ENCODE data around the gene SSX2IP. TPM values are rescaled to one million over a fixed set of nuclear protein-coding genes. Genes with fewer than 3 reads are reported as not detected.

SSX2IP gene
- total RNA-seq, 1 experiment from 2014 or later, result 20.8 TPM

- Mint-ChIP-seq H3K27me3 (ENCODE audit: low read depth) (peaks cover 3% of the 10 kb centered on the region; the same call in 1 of the 2 replicates), H3K4me3 (no peak overlapping the region), H3K27ac (peak overlapping the region; percentile 89), H3K4me1 (peaks cover 7% of the 10 kb centered on the region), H3K36me3 (peaks cover 30% of the 10 kb centered on the region), H3K9me3 (peaks cover 41% of the 10 kb centered on the region)
- ChIA-PET POLR2A (no interaction called here), CTCF (no interaction called here)
- peak; percentile 67 for ATAC-seq
- TF ChIP-seq FOXP1 (CRISPR knock-in tag; IDR thresholded peaks at IDR 0.05; ENCODE audit: borderline replicate concordance) (no peak), ZBTB43 (CRISPR knock-in tag; IDR thresholded peaks at IDR 0.05) (no peak), JUN (CRISPR knock-in tag; IDR thresholded peaks at IDR 0.05) (no peak), PREB (CRISPR knock-in tag; IDR thresholded peaks at IDR 0.05; ENCODE audit: borderline replicate concordance) (no peak), JAZF1 (CRISPR knock-in tag; IDR thresholded peaks at IDR 0.05) (no peak), FOXP4 (CRISPR knock-in tag; IDR thresholded peaks at IDR 0.05) (no peak), STAT6 (CRISPR knock-in tag; conservative IDR thresholded peaks at IDR 0.05; ENCODE audit: low read depth) (no peak), ZNF281 (CRISPR knock-in tag; IDR thresholded peaks at IDR 0.05) (no peak)
- no peak for DNase-seq (ENCODE audit: low spot score)
Measured at GRCh38 chr1:84611796-84612195, 78.5 kb downstream of the SSX2IP start.

- DNase-seq (ENCODE audit: low spot score) (no peak), ATAC-seq (no peak)
- peaks cover 7% of the 10 kb centered on the region for H3K4me1 Mint-ChIP-seq
- peaks cover 48% of the 10 kb centered on the region for H3K9me3 Mint-ChIP-seq
- H3K27me3 Mint-ChIP-seq (ENCODE audit: low read depth), result peaks cover 3% of the 10 kb centered on the region; the same call in 1 of the 2 replicates
- H3K4me3 Mint-ChIP-seq, result no peak overlapping the region
- peaks cover 37% of the 10 kb centered on the region for H3K36me3 Mint-ChIP-seq
- no peak overlapping the region for H3K27ac Mint-ChIP-seq
- ChIA-PET POLR2A (no interaction called here), CTCF (no interaction called here)
- TF ChIP-seq FOXP1 (CRISPR knock-in tag; IDR thresholded peaks at IDR 0.05; ENCODE audit: borderline replicate concordance), result no peak
- no peak for TF ChIP-seq OVOL2 (CRISPR knock-in tag; IDR thresholded peaks at IDR 0.05; ENCODE audit: borderline replicate concordance)
- no peak for TF ChIP-seq TP53 (CRISPR knock-in tag; IDR thresholded peaks at IDR 0.05)
- no peak for TF ChIP-seq E2F4 (CRISPR knock-in tag; IDR thresholded peaks at IDR 0.05; ENCODE audit: borderline replicate concordance, low read depth)
- TF ChIP-seq SP1 (CRISPR knock-in tag; conservative IDR thresholded peaks at IDR 0.05), result no peak
- no peak for TF ChIP-seq AR (CRISPR knock-in tag; IDR thresholded peaks at IDR 0.05)
- no peak for TF ChIP-seq ZNF219 (CRISPR knock-in tag; IDR thresholded peaks at IDR 0.05; ENCODE audit: borderline replicate concordance)
- TF ChIP-seq PRDM15 (CRISPR knock-in tag; IDR thresholded peaks at IDR 0.05), result no peak
Measured at GRCh38 chr1:84611091-84611490, 79.2 kb downstream of the SSX2IP start.
